ENCODE data around the gene DLX1.
A peak's percentile ranks its signal among the peaks of the same experiment; 100 is the strongest.

DLX1 gene

DNA sequence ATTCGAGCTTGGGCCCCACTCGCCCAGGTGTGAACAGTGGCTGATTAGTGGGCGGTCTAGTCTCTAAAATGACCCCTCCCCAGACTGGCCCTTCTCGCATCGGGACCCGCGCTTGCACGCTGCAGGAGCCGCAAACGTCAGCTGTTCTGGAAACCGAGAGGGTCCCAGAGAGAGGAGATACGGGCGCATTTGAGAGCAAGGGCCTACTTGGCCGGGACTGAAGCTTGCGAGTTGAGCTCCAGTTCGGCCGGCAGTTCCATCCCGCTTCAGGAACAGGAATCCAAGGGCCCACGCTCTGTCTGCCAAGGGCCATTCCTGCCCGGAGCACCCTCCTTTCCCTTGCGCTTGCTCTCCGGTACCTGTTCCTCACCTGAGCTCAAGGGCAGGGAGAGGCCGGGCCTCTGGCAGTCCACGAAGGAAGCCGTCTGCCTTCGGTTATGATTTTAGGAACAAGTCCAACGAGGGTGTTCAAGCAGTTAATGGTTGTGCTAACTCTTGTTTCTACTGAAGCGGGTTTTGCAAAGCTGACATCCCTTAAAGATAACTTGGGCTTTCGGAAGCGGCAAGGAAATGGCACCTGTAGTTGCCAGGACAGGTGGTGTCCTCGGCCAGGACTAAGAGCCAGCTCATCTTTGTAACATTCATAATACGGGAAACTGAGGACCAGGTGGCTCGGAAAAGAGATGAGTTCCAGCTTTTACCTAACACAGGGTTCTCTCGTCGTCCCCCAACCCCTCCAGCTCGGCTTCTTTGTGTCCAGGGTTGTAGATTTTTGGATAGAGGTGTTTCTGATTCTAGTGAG is 3.9 kb upstream of the DLX1 start:
- no peak overlapping the region for H3K27ac ChIP-seq
- no peak for DNase-seq (ENCODE audit: low spot score)
- TF ChIP-seq, protein P1, sequence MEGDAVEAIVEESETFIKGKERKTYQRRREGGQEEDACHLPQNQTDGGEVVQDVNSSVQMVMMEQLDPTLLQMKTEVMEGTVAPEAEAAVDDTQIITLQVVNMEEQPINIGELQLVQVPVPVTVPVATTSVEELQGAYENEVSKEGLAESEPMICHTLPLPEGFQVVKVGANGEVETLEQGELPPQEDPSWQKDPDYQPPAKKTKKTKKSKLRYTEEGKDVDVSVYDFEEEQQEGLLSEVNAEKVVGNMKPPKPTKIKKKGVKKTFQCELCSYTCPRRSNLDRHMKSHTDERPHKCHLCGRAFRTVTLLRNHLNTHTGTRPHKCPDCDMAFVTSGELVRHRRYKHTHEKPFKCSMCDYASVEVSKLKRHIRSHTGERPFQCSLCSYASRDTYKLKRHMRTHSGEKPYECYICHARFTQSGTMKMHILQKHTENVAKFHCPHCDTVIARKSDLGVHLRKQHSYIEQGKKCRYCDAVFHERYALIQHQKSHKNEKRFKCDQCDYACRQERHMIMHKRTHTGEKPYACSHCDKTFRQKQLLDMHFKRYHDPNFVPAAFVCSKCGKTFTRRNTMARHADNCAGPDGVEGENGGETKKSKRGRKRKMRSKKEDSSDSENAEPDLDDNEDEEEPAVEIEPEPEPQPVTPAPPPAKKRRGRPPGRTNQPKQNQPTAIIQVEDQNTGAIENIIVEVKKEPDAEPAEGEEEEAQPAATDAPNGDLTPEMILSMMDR (conservative IDR thresholded peaks at IDR 0.05; ENCODE audit: low read depth) = no peak
- ChIA-PET POLR2A (ENCODE audit: low non-redundant PET) (no interaction called here), CTCF (no interaction called here)

DNA sequence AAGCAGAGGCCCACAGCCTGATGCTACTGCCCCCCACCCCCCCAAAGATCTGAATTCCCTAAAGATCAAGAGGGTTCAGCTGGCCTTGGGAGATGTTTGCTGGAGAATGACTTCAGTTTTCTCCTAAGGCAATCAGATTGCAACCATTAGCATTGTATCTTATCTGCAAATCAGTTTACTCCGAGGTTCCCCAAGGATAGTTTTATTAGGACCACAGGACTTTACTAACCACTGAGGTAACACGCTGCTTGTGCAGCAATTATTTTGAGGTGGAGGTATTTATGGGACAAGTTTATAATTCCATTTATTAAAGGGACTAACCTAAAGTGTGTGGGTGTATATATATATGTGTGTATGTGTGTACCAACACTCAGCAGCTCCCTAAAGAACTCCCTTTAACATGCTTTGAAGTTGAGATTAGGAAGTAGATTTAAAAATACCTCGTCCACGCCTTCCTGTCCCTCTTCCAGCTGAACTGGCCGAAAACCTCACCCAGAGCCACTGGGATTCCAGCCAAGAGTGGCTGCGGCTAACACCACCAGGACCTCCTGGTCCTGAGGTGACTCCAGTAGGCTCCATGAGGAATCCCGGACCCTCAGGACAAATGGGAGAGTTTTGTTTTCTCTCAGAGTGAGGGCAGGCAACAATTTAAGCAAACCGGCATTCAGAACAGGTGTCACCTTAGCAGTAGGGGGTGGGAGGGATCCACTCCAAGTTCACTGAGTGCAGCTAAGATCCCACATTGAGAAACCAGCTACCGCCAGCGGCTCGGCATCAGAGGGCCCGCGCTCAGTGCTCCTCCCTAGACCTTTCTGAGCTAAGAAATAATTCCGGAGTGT is 3.0 kb upstream of the DLX1 start:
- ChIA-PET POLR2A (ENCODE audit: low non-redundant PET) (no interaction called here), CTCF (no interaction called here)
- no peak for DNase-seq (ENCODE audit: low spot score)
- TF ChIP-seq, protein P1 (conservative IDR thresholded peaks at IDR 0.05; ENCODE audit: low read depth) = no peak
- H3K27ac ChIP-seq = no peak overlapping the region

DNA sequence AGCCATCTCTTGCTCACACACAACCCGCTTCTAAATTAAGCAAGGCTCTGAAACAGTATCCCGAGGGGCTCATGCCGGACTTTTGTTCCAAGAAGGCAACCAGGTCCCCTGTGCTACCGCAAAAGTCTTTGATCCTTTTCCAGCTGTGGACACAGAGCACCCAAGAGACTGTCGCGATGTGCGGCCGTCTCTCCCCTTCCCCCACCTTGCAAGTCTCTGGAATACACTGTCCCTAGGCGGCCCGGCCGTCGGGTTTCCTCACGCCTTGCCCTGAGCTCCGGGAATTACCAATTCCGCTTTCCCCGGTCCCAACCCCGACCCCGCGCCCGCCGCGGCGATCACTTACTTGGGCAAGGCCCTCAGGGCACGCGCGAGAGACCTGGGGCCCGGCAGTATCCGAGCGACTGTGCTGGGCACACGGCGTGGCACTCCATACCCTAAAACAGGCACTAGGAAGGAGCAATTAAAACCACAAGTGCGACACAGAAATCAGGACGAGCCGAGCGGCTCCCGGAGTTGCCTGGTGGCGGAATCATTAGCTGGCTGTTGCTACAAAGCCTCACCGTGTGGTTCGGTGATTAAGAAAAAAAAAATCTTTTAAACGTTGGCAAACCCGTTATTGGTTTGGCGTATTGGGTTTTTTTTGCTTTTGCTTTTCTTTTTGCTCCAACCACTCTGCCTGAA is 2.2 kb upstream of the DLX1 start:
- TF ChIP-seq, protein P1 (conservative IDR thresholded peaks at IDR 0.05; ENCODE audit: low read depth) = no peak
- POLR2A ChIA-PET (ENCODE audit: low non-redundant PET) = no interaction called here
- no peak overlapping the region for H3K27ac ChIP-seq
- DNase-seq (ENCODE audit: low spot score) = no peak
- CTCF ChIA-PET = interaction anchor here (0.7 kb wide), 1 partner anchor 159 kb away, joined by 3 read pairs; no protein-coding TSS in a partner anchor

DNA sequence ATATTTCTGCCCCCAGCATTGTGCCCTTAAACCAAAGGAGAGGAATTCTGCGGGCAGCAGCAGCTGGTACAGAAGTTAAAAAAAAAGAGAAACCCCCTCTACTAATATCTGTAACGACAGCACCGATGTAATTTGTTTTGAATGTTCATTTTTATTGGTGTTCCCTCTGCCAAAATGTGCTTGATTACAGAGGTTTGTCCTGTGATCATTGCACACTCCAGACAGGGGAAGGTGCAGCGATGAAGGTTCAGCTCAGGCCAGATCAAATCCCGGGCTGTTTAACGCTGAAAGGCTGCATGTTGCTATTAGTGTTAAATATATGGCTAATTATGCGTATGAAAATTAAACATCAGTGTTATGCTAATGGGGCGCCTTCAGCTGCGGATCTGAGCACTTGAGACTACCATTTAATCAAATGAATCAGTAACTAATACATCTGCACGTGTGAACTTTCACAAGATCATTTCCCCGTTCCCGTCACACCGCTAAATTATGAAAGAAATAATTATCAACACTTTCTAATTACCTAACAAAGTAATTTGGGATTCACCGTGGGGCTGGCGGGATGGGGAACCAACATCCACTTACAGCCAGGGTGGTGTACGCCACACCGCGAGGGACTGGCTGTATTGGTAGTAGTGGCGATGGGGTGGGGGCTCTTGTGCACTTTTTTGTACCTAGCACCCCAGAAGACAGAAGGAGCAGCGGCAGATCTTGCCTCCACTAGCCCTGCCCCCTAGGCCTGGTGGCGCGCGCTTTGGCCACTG is 1.5 kb upstream of the DLX1 start:
- ChIA-PET POLR2A (ENCODE audit: low non-redundant PET) (interaction anchor here (1.7 kb wide), 1 partner anchor 13 kb away, joined by 6 read pairs; no protein-coding TSS in a partner anchor), CTCF (interaction anchor here (0.7 kb wide), 1 partner anchor 160 kb away, joined by 3 read pairs; no protein-coding TSS in a partner anchor)
- peak overlapping the region; percentile 95 for H3K27ac ChIP-seq
- DNase-seq (ENCODE audit: low spot score) = no peak
- TF ChIP-seq, protein P1 (conservative IDR thresholded peaks at IDR 0.05; ENCODE audit: low read depth) = no peak

DNA sequence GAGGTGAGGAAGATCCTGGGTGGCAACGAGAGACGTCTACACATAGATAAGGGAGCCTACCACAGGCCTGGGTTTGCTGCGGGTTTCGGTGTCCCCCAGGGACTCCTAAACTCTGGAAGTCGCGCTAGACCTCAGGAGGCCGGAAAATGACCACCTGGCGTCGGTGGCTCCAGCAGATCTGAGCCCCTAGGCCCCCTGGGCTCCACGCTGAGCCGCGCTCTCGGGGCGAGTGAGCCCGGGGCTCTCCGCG is 987 bp upstream of the DLX1 start:
- peak overlapping the region; percentile 95 for H3K27ac ChIP-seq
- CTCF ChIA-PET = no interaction called here
- no peak for DNase-seq (ENCODE audit: low spot score)

More for the DNA sequence above, 987 bp upstream of the DLX1 start:
- POLR2A ChIA-PET (ENCODE audit: low non-redundant PET) = interaction anchor here (1.7 kb wide), 1 partner anchor 12 kb away, joined by 6 read pairs; no protein-coding TSS in a partner anchor
- TF ChIP-seq, protein P1 (conservative IDR thresholded peaks at IDR 0.05; ENCODE audit: low read depth) = no peak

Measured in RWPE1 (cell line).